Measurements from ENCODE around the gene DNAH14.
"Not testable (repeated sequence)": the region's sequence is repeated elsewhere in the genome, so short reads cannot be mapped to it uniquely, and the experiment has no call there.

Gene DNAH14

GRCh38 chr1:225360119-225360518 is 430.6 kb downstream of the DNAH14 start:
- no peak for DNase-seq

GRCh38 chr1:225361176-225361575 is 431.7 kb downstream of the DNAH14 start:
- no peak for DNase-seq

GRCh38 chr1:225362805-225363204 is 433.3 kb downstream of the DNAH14 start:
- DNase-seq, result no peak

- no peak for DNase-seq
Observed at GRCh38 chr1:225364439-225364838, 435.0 kb downstream of the DNAH14 start.

DNA sequence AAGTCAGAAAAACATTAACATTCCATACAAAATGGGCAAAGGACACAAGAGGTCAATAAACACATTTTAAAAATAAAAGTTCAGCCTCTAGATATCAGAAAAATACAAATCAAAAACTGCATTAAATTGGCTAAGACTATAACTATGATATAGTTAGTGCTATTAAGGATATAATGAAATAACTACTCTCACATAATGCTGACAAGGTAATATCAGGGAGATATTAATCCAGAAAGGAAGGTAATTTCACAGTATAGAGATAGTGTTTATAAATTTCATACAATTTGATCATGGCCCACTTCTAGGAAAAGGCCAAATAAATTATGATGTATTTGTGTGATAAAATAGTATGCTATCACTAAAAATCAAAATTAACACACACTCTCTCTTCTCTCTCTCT is 436.5 kb downstream of the DNAH14 start:
- DNase-seq, result no peak

DNA sequence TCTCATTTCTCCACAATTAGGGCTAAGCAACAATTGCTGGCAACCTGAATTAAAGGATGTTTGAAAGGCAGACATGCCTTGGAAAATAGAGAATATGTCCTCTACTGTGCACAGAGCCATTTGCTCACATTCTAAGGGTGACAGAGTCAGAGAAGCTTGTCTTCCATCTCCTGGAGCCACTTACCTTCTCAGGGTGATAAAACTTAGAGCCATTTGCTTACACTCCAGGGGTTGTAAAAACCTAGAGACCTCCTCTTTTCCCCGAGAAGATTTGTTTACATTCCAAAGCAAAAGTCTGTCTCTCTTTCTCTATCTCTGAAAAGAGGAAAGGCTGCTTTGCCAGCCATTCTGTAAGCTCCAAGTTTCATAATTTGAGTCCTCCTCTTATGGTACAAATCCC is 437.1 kb downstream of the DNAH14 start:
- no peak for DNase-seq

DNA sequence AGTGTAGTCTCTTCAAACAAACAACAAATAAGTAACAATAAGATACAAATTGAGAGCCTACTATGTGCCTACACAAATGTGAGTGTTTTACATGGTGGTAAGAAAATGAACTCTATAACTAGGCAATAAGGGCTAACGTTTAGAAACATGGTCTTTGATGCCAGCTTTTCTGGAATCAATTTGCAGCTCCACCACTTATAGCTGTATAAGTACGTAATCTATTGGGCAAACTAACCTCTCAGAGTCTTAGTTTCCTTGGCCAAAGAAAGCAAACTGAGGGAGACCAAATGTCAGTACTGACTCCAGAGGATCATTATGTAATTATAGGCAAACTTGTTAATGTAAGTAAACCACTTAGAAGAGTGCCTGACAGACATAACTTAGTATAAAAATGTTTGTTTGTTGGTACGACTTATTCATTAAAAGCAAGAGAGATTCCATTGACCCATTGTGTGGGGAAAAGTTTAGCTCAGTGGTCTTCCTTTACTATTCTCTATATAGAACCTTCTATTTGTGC is 438.6 kb downstream of the DNAH14 start:
- no peak for DNase-seq

GRCh38 chr1:225371366-225372010 is 442.0 kb downstream of the DNAH14 start:
- DNase-seq, result no peak

GRCh38 chr1:225373155-225373554 is 443.7 kb downstream of the DNAH14 start:
- no peak for DNase-seq

GRCh38 chr1:225374996-225375395 is 445.5 kb downstream of the DNAH14 start:
- DNase-seq, result no peak

GRCh38 chr1:225378880-225379279 is 449.4 kb downstream of the DNAH14 start:
- peak; percentile 91 for DNase-seq

- DNase-seq, result no peak
Observed at GRCh38 chr1:225380691-225381090, 451.2 kb downstream of the DNAH14 start.

- not testable (repeated sequence) for DNase-seq
Observed at GRCh38 chr1:225386860-225387259, 457.4 kb downstream of the DNAH14 start.

- peak; percentile 48 for DNase-seq
Observed at GRCh38 chr1:225388372-225388771, 458.9 kb downstream of the DNAH14 start.

- DNase-seq, result no peak
Observed at GRCh38 chr1:225389843-225390242, 460.4 kb downstream of the DNAH14 start.

GRCh38 chr1:225396357-225396756 is 466.9 kb downstream of the DNAH14 start:
- no peak for DNase-seq

DNA sequence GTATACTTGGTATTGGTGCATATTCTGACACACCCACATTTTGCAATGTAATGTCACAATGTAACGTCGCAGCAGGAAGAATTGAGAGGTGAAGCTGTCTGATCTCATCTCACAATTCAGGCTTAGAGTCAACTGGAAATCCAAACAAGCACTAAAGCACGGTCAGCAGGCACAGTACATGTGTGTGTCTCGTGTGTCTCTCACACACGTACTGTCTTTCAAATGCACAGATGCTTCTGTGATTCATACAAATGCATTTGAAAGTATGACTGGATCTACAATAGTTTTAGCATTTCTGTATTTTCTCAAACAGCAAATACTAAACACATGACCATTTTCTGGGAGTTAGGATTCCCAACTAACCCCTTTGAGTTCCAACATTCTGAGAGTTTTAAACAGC is 471.5 kb downstream of the DNAH14 start:
- no peak for DNase-seq

DNA sequence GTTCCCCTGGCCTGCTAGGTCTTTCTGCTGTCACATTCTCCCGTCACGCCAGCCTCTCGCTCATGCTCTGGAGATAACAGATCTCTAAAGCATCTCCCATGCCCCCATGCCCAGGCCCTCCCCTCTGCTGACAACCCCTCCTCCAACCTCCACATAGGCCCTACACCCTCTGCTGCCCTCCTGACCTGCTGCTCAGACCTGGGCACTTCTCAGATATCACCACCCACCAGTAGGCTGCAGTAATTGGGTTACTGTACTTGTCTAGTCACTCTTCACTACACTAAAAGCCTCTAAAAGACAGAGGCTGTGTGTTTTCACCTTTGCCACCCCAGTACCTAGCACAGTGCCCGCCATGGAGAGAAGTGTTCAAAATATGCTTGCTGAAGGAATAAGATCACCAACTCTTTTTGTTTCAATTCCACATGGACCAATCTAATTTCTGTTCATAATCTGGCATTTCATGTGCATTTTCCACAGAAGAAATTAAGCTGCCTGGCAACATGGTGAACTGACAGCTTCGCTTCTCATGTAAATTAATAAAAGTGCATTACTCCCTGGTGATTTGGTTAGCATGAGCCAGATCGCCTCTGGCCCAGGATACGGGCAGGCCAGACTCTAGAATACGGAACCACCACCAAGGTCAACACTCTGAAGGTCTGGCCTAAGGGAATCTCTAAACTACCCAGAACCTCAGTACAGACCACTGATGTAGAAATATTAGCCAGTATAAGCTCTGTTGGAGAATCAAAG is 477.7 kb downstream of the DNAH14 start:
- no peak for DNase-seq

- DNase-seq, result no peak
Observed at GRCh38 chr1:225407755-225408154, 478.3 kb downstream of the DNAH14 start.

- DNase-seq, result no peak
Observed at GRCh38 chr1:225408249-225408648, 478.8 kb downstream of the DNAH14 start.

- DNase-seq, result no peak
Observed at GRCh38 chr1:225409051-225409450, 479.6 kb downstream of the DNAH14 start.

DNA sequence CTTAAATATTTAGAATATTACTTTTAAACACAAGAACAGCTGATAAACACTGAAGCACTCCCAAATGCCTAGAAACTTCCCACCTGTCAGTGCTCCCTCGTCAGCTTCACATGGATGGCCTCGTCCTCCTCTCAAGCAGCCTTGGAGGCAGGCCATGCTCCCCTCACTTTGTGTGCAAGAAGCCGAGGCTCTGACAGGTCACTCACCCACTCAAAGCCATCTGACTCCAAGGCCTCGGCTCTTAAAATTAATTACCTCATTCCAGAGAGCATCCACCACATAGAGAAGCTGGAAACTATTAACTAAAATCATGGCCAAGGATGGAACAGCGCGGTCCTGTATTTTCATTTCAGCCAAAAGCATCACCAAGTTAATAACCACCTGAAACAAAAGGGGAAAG is 480.6 kb downstream of the DNAH14 start:
- no peak for DNase-seq

- DNase-seq, result no peak
Observed at GRCh38 chr1:225412321-225412720, 482.8 kb downstream of the DNAH14 start.

GRCh38 chr1:225412803-225413351 is 483.4 kb downstream of the DNAH14 start:
- no peak for DNase-seq
